T-helper 1 cell (primary cell): Measurements from ENCODE around the gene TGM4.

Experiments
- DNase-seq, 5 donors: peaks; one replicate each; pipeline ENCODE4 v3.0.0-alpha.2; 2012 to 2020

The TGM4 gene

DNA sequence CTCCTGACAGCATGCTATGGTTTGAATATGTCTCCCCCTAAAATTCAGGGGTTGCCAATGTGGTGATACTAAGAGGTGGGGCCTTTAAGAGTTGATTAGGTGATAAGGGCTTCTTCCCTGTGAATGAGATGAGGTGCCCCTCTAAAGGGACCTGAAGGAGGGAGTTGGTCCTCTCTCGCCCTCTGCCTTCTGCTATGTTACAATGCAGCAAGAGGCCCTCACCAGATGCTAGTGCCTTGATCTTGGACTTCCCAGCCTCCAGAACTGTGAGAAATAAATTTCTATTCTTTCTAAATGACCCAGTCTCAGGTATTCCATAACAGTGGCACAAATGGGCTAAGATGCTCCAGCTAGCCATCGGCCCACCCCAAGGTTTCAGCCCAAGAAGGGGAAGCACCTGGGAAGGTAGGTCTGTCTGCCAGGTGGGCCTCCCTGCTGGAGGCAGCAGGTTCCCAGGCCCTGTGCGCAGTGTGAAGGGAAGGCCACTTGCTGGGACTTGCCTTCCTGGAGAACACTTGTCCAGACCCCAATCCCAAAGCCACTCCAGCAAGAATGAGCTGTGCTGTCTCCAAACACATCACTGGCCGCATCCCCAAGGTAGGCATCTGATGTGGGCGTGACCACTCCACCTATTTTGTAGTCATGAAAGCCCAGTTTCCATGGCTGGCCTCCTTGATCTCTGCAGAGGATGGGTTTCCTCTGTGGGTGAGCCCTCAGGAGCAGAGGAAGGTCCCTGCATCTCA is 9.0 kb downstream of the TGM4 start:
- no peak for DNase-seq

DNA sequence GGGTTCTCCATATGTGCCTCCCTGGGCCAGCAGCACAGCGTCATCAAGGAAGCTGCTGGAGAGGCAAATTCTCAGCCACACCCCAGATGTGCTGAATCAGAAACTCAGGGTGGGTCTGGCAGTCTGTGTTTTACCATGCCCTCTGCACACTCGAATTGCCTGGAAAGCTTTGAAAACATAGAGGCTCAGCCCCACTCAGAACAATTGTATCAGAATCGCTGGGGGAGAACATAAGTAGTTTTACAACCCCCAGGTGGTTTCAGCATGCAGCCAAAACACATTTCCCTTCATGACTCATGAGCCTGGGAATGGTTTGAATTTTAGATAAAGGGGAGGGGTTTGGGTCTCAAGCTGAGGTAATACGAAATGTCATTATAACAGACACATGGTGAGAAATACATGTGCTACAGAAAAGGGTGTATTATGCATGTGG is 9.6 kb downstream of the TGM4 start:
- DNase-seq, result no peak

GRCh38 chr3:44885618-44886017 is 11.2 kb downstream of the TGM4 start:
- no peak for DNase-seq

GRCh38 chr3:44886561-44886960 is 12.2 kb downstream of the TGM4 start:
- DNase-seq, result no peak

DNA sequence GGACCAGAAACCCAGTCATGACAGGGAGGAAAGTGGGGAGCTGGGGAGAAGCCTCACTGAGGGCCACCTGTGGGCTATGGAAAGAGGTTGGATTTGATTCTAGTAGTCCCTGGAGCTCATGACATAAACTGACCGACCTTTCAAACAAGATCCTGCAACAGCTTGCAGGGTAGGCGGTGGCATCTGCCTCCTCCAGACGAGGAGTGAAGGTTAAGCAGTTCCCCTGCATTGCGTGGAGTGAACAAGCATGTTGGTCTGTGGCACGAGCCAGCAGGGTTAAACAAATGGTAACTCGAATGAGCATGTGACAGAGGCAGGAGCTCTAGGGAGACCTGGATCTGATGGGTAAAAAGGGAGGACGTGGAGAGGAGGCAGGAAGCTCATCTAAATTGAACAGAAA is 12.7 kb downstream of the TGM4 start:
- DNase-seq, result no peak

- no peak for DNase-seq
These were observed 15.8 kb downstream of the TGM4 start for GRCh38 chr3:44890258-44890657.

DNA sequence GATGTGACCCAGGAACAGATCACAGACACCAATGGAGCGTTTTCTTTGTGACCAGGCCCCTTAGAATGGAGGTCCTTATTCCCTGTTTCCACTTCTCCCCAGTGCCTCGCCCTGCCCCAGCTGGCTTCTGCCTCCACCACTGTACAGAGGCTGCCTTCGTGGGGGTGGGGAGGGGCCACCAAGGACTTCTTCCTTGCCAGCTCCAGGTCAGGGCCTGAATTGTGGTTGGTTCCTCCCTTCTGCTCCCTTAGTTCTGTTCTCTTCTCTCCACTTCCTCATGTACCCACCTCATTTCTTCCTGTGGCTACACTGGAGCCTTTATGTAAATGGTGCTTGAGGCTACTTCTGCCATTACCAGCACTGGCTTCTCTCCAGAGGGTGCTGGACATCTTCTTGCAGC is 16.4 kb downstream of the TGM4 start:
- DNase-seq, result no peak

DNA sequence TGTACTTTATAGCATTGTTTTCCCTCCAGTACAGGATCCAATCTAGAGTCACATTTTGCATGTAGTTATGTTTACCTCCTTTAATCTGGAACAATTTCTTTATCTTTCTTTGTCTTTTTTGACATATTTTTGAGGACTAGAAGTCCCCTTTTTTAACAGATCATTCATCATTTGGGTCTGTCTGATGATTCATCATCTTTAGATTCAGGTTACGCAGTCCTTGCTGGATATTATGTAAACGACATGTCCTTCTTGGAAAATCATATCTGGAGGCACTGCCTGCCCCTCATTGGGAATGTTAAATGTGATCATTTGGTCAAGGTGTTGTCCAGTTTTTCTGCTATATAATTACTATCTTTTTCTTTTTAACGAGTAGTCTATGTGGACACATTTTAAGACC is 18.3 kb downstream of the TGM4 start:
- DNase-seq, result no peak

GRCh38 chr3:44893097-44893496 is 18.7 kb downstream of the TGM4 start:
- DNase-seq, result no peak

DNA sequence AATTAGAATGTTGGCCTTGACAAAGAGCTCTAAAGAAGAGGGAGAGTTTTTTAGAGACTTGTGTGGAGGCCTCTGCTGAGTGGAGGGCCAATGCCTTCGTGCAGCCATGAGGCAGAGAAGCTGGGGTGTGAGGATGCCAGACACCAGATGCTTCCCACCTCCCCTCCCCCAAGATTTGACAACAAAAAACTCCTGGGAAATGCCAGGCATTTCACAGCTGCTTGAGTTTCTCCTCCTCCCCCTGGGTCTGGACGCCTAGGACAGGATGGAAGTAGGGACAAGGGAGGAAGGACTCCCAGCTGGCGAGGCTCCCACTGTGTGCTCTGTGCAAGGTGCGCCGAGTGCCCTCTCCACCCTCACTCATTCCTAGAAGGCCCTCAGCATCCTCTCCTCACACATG is 20.1 kb downstream of the TGM4 start:
- no peak for DNase-seq

DNA sequence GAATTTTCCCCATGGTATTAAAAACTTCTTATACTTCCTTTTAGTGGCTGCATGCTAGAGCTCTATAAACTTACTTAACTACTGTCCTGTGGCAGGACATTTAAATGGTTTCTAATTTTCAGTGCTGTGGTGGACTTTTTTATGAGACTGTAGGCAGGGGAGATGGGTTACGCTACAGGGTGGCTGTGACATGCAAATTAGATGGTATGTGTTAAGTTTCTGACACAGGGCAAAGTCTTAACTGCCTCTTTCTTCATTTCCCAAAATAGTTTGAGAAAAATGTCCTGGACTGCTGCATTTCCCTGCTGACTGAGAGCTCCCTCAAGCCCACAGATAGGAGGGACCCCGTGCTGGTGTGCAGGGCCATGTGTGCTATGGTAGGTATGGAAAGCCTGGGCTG is 22.0 kb downstream of the TGM4 start:
- DNase-seq, result no peak

DNA sequence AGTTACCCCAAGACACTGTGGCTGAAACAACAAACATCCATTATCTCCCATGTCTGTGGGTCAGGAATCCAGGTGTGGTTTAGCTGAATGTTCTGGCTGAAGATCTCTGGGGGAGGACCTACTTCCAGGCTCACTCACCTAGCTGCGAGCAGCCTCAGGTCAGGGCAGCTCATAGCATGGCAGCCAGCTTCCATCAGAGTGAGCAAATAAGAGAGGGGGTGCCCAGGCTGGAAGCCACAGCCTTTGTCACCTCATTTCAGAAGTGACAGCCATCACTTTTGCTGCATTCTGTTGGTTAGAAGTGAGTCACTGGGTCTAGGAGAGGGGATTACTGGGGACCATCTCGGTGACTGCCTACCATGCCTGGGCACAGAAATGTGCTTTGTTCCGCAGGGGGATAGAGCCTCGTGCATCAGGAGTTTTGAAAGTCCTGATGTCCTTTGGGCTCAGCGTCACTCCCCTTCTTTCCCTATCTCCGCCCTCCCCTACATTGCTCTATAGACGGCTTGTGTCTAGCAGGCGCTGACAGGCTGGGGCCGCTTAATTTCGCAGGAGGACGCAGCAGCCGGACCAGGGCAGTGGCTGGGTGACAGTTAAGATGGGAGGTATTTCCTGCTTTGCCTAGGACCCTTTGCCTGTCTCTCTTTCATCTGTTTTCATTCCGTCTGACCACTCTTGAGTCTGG is 25.4 kb downstream of the TGM4 start:
- no peak for DNase-seq

GRCh38 chr3:44902628-44903027 is 28.2 kb downstream of the TGM4 start:
- DNase-seq, result no peak

- no peak for DNase-seq
These were observed 28.9 kb downstream of the TGM4 start for GRCh38 chr3:44903314-44903713.

DNA sequence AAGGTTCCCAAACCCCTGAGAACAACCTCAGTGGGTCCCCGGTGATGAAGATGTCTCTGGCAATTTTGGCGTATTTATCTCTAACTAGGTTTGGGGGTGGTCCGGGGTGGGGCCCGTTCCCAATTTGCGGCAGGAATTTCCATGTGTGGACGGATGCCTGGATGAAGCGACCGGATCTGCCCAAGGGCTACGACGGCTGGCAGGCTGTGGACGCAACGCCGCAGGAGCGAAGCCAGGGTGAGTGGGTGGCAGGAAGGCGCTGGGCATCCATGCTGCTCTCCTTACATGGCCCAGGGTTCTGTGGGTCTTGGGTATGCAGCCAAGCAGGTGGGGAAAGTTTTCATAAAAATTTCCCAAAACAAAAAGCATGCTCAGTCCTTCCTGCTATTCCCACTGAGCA is 29.3 kb downstream of the TGM4 start:
- DNase-seq, result no peak

DNA sequence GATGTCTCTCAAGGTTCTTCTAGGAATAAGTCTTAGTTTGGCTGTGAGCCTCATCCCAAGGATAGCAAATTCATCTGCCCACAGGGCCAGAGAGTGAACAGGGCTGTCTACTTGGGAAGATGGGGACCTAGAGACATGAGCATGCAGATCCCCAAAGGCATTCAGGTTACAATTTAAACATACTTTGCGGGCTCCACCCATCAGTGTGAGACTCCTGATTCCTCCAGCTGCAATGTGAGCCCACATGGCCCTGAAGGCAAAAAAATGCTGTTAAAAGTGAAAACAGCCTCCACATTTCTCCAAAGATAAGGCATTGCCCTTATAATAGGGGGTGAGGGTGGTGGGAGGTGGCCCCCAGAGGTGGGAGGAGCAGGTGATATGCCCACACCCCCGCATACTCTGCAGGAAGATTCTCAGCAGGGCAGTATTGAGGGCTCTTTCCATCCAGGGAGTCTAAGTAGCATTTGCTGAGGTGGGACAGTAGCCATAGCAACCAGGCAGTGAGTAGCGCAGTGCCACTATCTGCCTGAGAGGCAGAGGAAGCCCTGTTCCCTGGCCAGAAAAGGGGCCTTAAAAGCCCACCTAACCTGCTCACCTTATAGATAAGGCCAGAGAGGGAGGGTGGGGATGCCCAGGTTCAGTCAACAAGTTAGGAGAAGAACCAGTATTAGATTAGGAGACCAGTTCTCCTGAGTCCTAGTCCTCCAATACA is 31.2 kb downstream of the TGM4 start:
- no peak for DNase-seq

- no peak for DNase-seq
These were observed 32.6 kb downstream of the TGM4 start for GRCh38 chr3:44906997-44907396.

DNA sequence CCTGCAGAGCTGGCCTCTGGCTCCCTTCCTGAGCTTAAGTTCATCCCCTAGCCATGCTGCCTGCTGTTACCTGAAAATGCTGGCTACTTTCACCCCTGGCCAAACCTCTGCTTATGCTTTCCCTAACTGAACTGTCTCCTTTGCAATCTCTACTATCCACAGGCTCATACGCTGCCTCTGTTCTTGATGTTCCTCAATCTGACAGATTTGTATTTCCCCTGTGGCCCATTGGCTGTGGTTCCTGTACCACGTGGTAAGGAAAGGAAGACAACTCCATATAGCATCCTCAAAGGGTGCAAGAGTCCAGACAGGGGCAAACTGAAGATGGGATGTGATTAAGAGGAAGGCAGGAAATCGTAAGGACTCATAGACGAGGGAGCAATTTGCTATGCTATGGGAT is 33.2 kb downstream of the TGM4 start:
- no peak for DNase-seq

DNA sequence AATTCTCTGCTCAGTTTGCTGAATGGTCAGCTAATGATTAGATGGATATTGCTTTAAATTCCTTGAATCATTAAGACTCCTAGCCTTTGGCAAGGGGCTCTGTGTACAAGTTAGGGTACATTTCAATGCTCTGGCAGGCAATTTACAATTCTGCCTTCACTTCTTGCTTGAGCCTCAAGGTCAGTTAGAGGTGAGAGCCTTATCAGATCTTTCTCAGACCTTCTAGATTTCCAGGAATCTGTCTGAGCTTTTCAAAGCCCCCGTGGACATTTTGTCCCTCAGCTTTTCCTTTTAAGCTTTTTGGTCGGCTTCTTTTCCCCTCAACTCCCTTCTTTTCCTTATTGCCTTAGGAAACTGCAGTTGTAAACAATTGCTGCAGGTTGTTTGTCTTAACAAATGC is 34.7 kb downstream of the TGM4 start:
- DNase-seq, result no peak

DNA sequence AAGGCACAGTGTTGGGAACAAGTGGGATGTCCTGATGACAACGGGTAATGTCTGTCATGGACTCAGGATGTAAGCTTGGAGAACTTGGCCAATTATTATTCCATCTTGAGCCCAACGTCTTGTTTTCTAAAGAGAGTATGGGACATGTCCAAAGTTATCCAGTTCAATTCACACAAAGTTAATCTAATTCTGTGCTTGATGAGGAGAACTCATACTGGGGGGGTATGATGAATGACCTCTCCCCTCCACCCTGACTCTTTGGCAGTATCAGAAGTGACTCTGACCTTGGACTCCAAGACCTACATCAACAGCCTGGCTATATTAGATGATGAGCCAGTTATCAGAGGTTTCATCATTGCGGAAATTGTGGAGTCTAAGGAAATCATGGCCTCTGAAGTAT is 36.3 kb downstream of the TGM4 start:
- no peak for DNase-seq

DNA sequence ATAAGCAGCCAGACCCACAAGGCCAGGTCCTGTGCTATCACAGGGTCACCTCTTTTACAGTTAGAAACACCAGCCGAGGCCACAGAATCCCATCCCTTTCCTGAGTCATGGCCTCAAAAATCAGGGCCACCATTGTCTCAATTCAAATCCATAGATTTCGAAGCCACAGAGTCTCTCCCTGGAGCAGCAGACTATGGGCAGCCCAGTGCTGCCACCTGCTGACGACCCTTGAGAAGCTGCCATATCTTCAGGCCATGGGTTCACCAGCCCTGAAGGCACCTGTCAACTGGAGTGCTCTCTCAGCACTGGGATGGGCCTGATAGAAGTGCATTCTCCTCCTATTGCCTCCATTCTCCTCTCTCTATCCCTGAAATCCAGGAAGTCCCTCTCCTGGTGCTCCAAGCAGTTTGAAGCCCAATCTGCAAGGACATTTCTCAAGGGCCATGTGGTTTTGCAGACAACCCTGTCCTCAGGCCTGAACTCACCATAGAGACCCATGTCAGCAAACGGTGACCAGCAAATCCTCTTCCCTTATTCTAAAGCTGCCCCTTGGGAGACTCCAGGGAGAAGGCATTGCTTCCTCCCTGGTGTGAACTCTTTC is 39.6 kb downstream of the TGM4 start:
- DNase-seq, result peak; percentile 22 to 59 (median 55)

DNA sequence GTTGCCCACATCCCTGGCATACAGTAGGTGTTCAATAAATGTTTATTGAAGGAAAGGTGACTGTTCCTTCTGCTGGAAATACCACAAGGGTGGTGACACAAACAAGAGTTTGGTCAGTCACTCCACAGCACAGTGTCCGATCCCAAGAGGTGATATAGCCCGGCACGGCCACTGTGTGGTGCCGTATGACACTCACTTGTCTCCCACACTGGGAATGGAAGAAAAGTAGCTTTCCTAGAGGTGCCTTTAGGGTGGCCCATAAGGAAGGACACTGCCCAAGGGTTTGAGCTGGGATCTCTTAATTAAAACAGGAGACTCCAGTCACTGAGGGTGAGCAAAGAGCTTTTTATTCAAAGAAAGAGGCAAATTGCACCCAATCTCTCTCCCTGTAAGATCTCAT is 40.5 kb downstream of the TGM4 start:
- DNase-seq, result no peak

- DNase-seq, result no peak
These were observed 41.5 kb downstream of the TGM4 start for GRCh38 chr3:44915702-44916438.
